HepG2 (cell line): ENCODE data around the gene DUS3L. TPM values are rescaled to one million over a fixed set of nuclear protein-coding genes. Genes with fewer than 3 reads are reported as not detected.

Experiments used
- MAFG ChIP-seq: sonication (generic); formaldehyde crosslinking; IDR thresholded peaks from 2 replicates; pipeline ENCODE4 v1.5.1; 2020; ENCODE audit warnings: mild to moderate bottlenecking, missing genetic modification reagents
- NFRKB ChIP-seq: fragments of 450-650 bp; IDR thresholded peaks from 2 replicates; pipeline ENCODE4 v1.6.1; 2017
- SP1 ChIP-seq, 2 experiments: fragments of 450-650 bp in 1 of 2; sonication (generic) in 1 of 2; formaldehyde crosslinking in 1 of 2; IDR thresholded peaks; 2 replicates each; pipeline versions ENCODE4 v1.4.0 to v1.6.1; 2016 to 2020; ENCODE audit warnings: missing genetic modification reagents in 1 of 2
- THAP11 ChIP-seq: IDR thresholded peaks from 2 replicates; pipeline ENCODE4 v1.6.1; 2016; ENCODE audit warnings: missing biosample characterization, missing genetic modification reagents
- YY1 ChIP-seq: IDR thresholded peaks from 2 replicates; pipeline ENCODE4 v1.6.1; 2011; ENCODE audit warnings: low read length, low read depth, moderate library complexity, mild to moderate bottlenecking; ENCODE audit not compliant: insufficient read depth, insufficient replicate concordance
- ZFP91 ChIP-seq: sonication (generic); formaldehyde crosslinking; IDR thresholded peaks from 2 replicates; pipeline ENCODE4 v1.9.0; 2022; ENCODE audit warnings: missing genetic modification reagents, mild to moderate bottlenecking, borderline replicate concordance
- ZNF18 ChIP-seq: sonication (generic); formaldehyde crosslinking; IDR thresholded peaks from 2 replicates; pipeline ENCODE4 v1.8.0; 2022; ENCODE audit warnings: mild to moderate bottlenecking, missing genetic modification reagents; ENCODE audit not compliant: insufficient replicate concordance
- ZNF432 ChIP-seq: sonication (generic); formaldehyde crosslinking; IDR thresholded peaks from 2 replicates; pipeline ENCODE4 v1.5.0; 2020; ENCODE audit warnings: missing genetic modification reagents, mild to moderate bottlenecking, borderline replicate concordance
- ZNF576 ChIP-seq: sonication (generic); formaldehyde crosslinking; IDR thresholded peaks from 2 replicates; pipeline ENCODE4 v1.4.0; 2020; ENCODE audit warnings: mild to moderate bottlenecking, missing genetic modification reagents
- ZSCAN22 ChIP-seq: sonication (generic); formaldehyde crosslinking; IDR thresholded peaks from 2 replicates; pipeline ENCODE4 v1.4.0; 2020; ENCODE audit warnings: mild to moderate bottlenecking, missing genetic modification reagents
- polyA plus RNA-seq, 8 experiments: library from polyadenylated mRNA; depleted of rRNA in 3 of 8; stranded (reverse) in 7 of 8; unstranded in 1 of 8; fragments of >200 nt; fragmentation: Illumina TruSeq in 4 of 8; extraction: Trizol in 4 of 8; gene quantifications; 2 replicates each; pipeline versions ENCODE4 v1.2.1 to v1.2.3, GENCODE V29; 2011 to 2016; ENCODE audit warnings: low read depth in 4 of 8, missing spikeins in 1 of 8, mixed read lengths in 1 of 8; ENCODE audit not compliant: insufficient read depth in 1 of 8
- total RNA-seq, 5 experiments: library from RNA; depleted of rRNA; stranded (reverse); fragments of >200 nt; fragmentation: Illumina TruSeq; extraction: Trizol; gene quantifications; 2 replicates each; pipeline ENCODE4 v1.2.3, GENCODE V29; 2016; ENCODE audit warnings: low read depth in 1 of 5
- TF ChIP-seq, protein P1 (sequence below): sonication (generic); formaldehyde crosslinking; conservative IDR thresholded peaks from 2 replicates; pipeline ENCODE4 v1.8.1; 2023; ENCODE audit warnings: missing genetic modification reagents
- TF ChIP-seq, protein P2 (sequence below): sonication (generic); formaldehyde crosslinking; IDR thresholded peaks from 2 replicates; pipeline ENCODE4 v1.5.0; 2020; ENCODE audit warnings: mild to moderate bottlenecking, missing genetic modification reagents, moderate library complexity
- TF ChIP-seq, protein P3 (sequence below): sonication (generic); formaldehyde crosslinking; IDR thresholded peaks from 2 replicates; pipeline ENCODE4 v1.5.1; 2020; ENCODE audit warnings: mild to moderate bottlenecking, missing genetic modification reagents, moderate library complexity
- TF ChIP-seq, protein P4 (sequence below): sonication (generic); formaldehyde crosslinking; IDR thresholded peaks from 2 replicates; pipeline ENCODE4 v1.8.0; 2022; ENCODE audit warnings: missing genetic modification reagents, mild to moderate bottlenecking, moderate library complexity, borderline replicate concordance
- TF ChIP-seq, protein P5 (sequence below): IDR thresholded peaks from 2 replicates; pipeline ENCODE4 v1.6.1; 2016; ENCODE audit warnings: missing genetic modification reagents, missing compliant biosample characterization

The DUS3L gene
- total and polyA plus RNA-seq, 2 of the 13 experiments (the other 11 are each of a cell fraction or from before 2014, with no cell fraction given): 13.3 to 25.1 TPM

- TF ChIP-seq, protein P1, sequence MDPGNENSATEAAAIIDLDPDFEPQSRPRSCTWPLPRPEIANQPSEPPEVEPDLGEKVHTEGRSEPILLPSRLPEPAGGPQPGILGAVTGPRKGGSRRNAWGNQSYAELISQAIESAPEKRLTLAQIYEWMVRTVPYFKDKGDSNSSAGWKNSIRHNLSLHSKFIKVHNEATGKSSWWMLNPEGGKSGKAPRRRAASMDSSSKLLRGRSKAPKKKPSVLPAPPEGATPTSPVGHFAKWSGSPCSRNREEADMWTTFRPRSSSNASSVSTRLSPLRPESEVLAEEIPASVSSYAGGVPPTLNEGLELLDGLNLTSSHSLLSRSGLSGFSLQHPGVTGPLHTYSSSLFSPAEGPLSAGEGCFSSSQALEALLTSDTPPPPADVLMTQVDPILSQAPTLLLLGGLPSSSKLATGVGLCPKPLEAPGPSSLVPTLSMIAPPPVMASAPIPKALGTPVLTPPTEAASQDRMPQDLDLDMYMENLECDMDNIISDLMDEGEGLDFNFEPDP (CRISPR knock-in tag): no peak
- TF ChIP-seq ZSCAN22 (CRISPR knock-in tag) (peak; percentile 98), YY1 (peak; percentile 72), THAP11 (CRISPR knock-in tag) (peak; percentile 98), SP1 (IDR thresholded peaks at IDR 0.05) (no peak), SP1 (CRISPR knock-in tag; IDR thresholded peaks at IDR 0.05) (peak; percentile 96), ZNF432 (no peak), ZNF576 (CRISPR knock-in tag) (no peak; the same call in 1 of the 2 replicates), MAFG (CRISPR knock-in tag) (no peak), ZNF18 (no peak), NFRKB (no peak), ZFP91 (CRISPR knock-in tag) (peak; percentile 96)
- TF ChIP-seq, protein P2, sequence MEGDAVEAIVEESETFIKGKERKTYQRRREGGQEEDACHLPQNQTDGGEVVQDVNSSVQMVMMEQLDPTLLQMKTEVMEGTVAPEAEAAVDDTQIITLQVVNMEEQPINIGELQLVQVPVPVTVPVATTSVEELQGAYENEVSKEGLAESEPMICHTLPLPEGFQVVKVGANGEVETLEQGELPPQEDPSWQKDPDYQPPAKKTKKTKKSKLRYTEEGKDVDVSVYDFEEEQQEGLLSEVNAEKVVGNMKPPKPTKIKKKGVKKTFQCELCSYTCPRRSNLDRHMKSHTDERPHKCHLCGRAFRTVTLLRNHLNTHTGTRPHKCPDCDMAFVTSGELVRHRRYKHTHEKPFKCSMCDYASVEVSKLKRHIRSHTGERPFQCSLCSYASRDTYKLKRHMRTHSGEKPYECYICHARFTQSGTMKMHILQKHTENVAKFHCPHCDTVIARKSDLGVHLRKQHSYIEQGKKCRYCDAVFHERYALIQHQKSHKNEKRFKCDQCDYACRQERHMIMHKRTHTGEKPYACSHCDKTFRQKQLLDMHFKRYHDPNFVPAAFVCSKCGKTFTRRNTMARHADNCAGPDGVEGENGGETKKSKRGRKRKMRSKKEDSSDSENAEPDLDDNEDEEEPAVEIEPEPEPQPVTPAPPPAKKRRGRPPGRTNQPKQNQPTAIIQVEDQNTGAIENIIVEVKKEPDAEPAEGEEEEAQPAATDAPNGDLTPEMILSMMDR (CRISPR knock-in tag): no peak; the same call in 1 of the 2 replicates
- TF ChIP-seq, protein P3, sequence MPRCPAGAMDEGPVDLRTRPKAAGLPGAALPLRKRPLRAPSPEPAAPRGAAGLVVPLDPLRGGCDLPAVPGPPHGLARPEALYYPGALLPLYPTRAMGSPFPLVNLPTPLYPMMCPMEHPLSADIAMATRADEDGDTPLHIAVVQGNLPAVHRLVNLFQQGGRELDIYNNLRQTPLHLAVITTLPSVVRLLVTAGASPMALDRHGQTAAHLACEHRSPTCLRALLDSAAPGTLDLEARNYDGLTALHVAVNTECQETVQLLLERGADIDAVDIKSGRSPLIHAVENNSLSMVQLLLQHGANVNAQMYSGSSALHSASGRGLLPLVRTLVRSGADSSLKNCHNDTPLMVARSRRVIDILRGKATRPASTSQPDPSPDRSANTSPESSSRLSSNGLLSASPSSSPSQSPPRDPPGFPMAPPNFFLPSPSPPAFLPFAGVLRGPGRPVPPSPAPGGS (CRISPR knock-in tag): peak; percentile 95
- TF ChIP-seq, protein P4, sequence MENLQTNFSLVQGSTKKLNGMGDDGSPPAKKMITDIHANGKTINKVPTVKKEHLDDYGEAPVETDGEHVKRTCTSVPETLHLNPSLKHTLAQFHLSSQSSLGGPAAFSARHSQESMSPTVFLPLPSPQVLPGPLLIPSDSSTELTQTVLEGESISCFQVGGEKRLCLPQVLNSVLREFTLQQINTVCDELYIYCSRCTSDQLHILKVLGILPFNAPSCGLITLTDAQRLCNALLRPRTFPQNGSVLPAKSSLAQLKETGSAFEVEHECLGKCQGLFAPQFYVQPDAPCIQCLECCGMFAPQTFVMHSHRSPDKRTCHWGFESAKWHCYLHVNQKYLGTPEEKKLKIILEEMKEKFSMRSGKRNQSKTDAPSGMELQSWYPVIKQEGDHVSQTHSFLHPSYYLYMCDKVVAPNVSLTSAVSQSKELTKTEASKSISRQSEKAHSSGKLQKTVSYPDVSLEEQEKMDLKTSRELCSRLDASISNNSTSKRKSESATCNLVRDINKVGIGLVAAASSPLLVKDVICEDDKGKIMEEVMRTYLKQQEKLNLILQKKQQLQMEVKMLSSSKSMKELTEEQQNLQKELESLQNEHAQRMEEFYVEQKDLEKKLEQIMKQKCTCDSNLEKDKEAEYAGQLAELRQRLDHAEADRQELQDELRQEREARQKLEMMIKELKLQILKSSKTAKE (CRISPR knock-in tag): no peak
- TF ChIP-seq, protein P5, sequence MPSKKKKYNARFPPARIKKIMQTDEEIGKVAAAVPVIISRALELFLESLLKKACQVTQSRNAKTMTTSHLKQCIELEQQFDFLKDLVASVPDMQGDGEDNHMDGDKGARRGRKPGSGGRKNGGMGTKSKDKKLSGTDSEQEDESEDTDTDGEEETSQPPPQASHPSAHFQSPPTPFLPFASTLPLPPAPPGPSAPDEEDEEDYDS (CRISPR knock-in tag): peak; percentile 97
These were observed at the start of gene DUS3L (continued) for GRCh38 chr19:5790559-5791520.
